NT2/D1 (cell line): ENCODE results near the gene NANOS2.

Source experiments
- SUZ12 ChIP-seq: IDR thresholded peaks from 2 replicates; pipeline ENCODE4 v1.6.1; 2011; ENCODE audit not compliant: insufficient read length, insufficient read depth; ENCODE audit errors: extremely low read depth
- YY1 ChIP-seq: IDR thresholded peaks from 2 replicates; pipeline ENCODE4 v1.6.1; 2011; ENCODE audit not compliant: insufficient read length, insufficient read depth

GRCh38 chr19:45899919-45900589, 14.5 kb downstream of the NANOS2 start:
- TF ChIP-seq YY1 (no peak), SUZ12 (no peak)
